BE2C (cell line): ENCODE measurements around the gene HELT.

Experiments used
- DNase-seq: peaks from one replicate; pipeline ENCODE4 v3.0.0-alpha.2; 2020
- H3K27me3 ChIP-seq: fragments of 250-450 bp; sonication (Bioruptor Pico); 2 replicates; pipeline ENCODE4 v1.5.1; 2020; ENCODE audit warnings: mild to moderate bottlenecking
- H3K36me3 ChIP-seq: fragments of 250-450 bp; sonication (Bioruptor Pico); 2 replicates; pipeline ENCODE4 v1.5.1; 2020; ENCODE audit warnings: mild to moderate bottlenecking
- H3K4me1 ChIP-seq: fragments of 250-450 bp; sonication (Bioruptor Pico); 2 replicates; pipeline ENCODE4 v1.5.1; 2020
- H3K4me3 ChIP-seq: 2 replicates; pipeline ENCODE4 v1.5.1; 2011; ENCODE audit warnings: low read depth, low read length
- H3K9me3 ChIP-seq: fragments of 250-450 bp; sonication (Bioruptor Pico); 2 replicates; pipeline ENCODE4 v1.5.1; 2020
- TF ChIP-seq, protein P1 (sequence below): IDR thresholded peaks from 2 replicates; pipeline ENCODE4 v1.5.1; 2012; ENCODE audit warnings: mild to moderate bottlenecking, low read depth, low read length

The HELT gene

DNA sequence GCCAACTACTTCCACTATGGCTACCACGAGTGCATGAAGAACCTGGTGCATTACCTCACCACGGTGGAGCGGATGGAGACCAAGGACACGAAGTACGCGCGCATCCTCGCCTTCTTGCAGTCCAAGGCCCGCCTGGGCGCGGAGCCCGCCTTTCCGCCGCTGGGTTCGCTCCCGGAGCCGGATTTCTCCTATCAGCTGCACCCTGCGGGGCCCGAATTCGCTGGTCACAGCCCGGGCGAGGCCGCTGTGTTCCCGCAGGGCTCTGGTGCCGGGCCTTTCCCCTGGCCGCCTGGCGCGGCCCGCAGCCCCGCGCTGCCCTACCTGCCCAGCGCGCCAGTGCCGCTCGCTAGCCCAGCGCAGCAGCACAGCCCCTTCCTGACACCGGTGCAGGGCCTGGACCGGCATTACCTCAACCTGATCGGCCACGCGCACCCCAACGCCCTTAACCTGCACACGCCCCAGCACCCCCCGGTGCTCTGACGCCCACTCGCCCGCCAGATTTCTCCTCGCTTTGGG is 2.1 kb downstream of the HELT start:
- Histone ChIP-seq H3K27me3 (peaks cover 81% of the 10 kb centered on the region), H3K36me3 (no peaks in the 10 kb centered on the region), H3K4me3 (no peak overlapping the region), H3K9me3 (no peaks in the 10 kb centered on the region; the same call in 1 of the 2 replicates), H3K4me1 (no peaks in the 10 kb centered on the region)
- DNase-seq: no peak
- TF ChIP-seq, protein P1, sequence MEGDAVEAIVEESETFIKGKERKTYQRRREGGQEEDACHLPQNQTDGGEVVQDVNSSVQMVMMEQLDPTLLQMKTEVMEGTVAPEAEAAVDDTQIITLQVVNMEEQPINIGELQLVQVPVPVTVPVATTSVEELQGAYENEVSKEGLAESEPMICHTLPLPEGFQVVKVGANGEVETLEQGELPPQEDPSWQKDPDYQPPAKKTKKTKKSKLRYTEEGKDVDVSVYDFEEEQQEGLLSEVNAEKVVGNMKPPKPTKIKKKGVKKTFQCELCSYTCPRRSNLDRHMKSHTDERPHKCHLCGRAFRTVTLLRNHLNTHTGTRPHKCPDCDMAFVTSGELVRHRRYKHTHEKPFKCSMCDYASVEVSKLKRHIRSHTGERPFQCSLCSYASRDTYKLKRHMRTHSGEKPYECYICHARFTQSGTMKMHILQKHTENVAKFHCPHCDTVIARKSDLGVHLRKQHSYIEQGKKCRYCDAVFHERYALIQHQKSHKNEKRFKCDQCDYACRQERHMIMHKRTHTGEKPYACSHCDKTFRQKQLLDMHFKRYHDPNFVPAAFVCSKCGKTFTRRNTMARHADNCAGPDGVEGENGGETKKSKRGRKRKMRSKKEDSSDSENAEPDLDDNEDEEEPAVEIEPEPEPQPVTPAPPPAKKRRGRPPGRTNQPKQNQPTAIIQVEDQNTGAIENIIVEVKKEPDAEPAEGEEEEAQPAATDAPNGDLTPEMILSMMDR: no peak

DNA sequence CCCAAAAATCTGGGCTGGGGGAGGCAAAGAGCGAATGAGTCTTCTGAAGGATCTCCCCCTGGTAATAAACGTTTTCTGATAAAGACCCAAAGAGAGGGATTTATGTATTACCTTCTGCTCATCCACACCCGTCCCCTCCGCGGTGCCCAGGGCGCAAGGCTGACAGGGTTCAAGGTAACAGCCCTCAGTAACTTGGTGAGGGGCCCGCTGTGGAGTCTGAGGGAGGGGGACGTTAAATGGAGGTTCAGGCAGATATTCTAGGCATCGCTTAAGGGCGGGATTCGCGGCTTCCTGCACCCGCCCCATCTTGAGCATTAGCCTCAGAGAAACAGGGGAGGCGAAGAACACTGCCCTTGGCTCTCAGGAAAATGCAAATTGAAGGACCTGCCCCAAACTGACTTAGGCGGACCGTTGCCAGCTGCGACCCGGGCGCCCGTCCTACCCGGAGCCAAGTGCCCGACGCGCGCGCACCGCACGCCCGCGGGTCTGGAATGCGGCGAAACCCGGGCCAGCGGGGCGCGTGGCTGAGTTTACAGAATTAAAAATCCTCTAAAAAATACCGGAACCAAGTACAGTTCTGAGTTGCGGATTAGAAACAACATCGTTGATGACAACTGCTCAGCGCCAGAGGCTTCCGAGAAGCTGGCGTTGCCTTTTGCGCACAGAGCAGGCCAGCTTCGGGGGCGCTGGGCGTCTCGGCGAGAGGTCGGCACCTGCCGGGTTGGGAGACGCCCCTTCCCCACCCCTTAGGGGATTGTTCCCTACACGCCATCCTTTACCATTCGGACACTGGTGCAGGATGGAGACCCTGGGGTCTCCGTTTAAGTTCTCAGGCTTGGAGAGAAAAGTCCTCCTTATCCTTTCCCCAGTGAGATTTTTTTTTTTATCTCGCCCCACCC is 2.8 kb downstream of the HELT start:
- H3K36me3 ChIP-seq: no peaks in the 10 kb centered on the region
- DNase-seq: no peak
- no peaks in the 10 kb centered on the region; the same call in 1 of the 2 replicates for H3K9me3 ChIP-seq
- TF ChIP-seq, protein P1: no peak
- H3K27me3 ChIP-seq: peaks cover 75% of the 10 kb centered on the region
- no peaks in the 10 kb centered on the region for H3K4me1 ChIP-seq
- H3K4me3 ChIP-seq: no peak overlapping the region

DNA sequence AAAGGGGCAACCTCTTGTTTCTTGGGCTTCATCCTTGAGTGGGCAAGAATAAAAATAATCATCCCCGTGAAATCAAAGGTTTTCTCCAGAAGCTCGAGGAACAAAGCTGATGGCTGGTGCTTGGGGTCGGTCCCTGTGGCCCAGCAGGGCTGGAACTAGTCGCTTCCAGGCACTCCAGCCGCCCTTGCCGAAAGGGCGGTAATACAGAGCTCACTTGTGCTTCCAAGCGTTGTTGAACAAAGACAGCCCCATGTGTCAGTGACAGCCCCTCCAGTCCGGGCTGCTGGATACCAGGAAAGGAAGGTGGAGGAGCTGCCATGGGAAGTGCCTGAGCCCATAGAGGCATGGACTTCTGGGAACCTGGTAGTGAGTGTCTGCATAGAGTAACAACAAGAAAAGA is 5.2 kb downstream of the HELT start:
- TF ChIP-seq, protein P1: no peak
- H3K4me3 ChIP-seq: no peak overlapping the region
- H3K9me3 ChIP-seq: no peaks in the 10 kb centered on the region; the same call in 1 of the 2 replicates
- DNase-seq: no peak
- no peaks in the 10 kb centered on the region for H3K4me1 ChIP-seq
- H3K27me3 ChIP-seq: peaks cover 63% of the 10 kb centered on the region
- no peaks in the 10 kb centered on the region for H3K36me3 ChIP-seq

GRCh38 chr4:185028625-185029024 is 10.3 kb downstream of the HELT start:
- Histone ChIP-seq H3K4me3 (no peak overlapping the region), H3K4me1 (no peaks in the 10 kb centered on the region), H3K36me3 (no peaks in the 10 kb centered on the region), H3K9me3 (no peaks in the 10 kb centered on the region), H3K27me3 (peaks cover 46% of the 10 kb centered on the region)
- TF ChIP-seq, protein P1: no peak
- DNase-seq: no peak

DNA sequence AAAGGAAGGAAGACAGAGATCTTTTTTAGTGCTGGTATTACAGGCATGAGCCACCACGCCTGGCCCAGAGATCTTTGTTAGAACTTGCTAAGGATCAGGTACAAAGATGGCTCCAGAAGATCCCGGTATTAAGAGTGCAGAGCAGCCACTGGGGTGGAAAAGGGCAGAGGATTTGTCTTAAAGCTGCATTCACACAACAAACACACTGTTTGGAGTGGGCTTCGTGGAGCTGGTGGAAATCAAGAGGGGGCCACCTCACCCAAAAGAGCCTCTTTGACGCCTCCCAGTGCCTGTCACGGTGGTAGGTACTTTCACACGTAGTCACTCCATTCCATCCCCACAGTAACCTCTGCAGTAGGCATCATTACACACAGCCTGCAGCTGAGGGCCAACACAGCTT is 13.3 kb downstream of the HELT start:
- TF ChIP-seq, protein P1: no peak
- Histone ChIP-seq H3K27me3 (peaks cover 46% of the 10 kb centered on the region), H3K9me3 (no peaks in the 10 kb centered on the region)

GRCh38 chr4:185033072-185033471 is 14.8 kb downstream of the HELT start:
- Histone ChIP-seq H3K36me3 (no peaks in the 10 kb centered on the region), H3K4me3 (no peak overlapping the region), H3K9me3 (no peaks in the 10 kb centered on the region), H3K27me3 (peaks cover 41% of the 10 kb centered on the region), H3K4me1 (no peaks in the 10 kb centered on the region)
- no peak for DNase-seq
- TF ChIP-seq, protein P1: no peak

More for the DNA sequence above, 13.3 kb downstream of the HELT start:
- no peak for DNase-seq
- no peak overlapping the region for H3K4me3 ChIP-seq
- no peaks in the 10 kb centered on the region for H3K4me1 ChIP-seq
- no peaks in the 10 kb centered on the region for H3K36me3 ChIP-seq
